Neural progenitor cell (in vitro differentiated cells): ENCODE data around the gene MICAL2.

Experiments
- EZH2 ChIP-seq: fragments of 200-600 bp; sonication (generic); IDR thresholded peaks from 2 replicates; pipeline ENCODE4 v1.6.1; 2017; ENCODE audit warnings: antibody characterized with exemption, mild to moderate bottlenecking, moderate library complexity
- EZH2phosphoT487 ChIP-seq: fragments of 200-600 bp; sonication (generic); IDR thresholded peaks from 2 replicates; pipeline ENCODE4 v1.6.1; 2017; ENCODE audit warnings: antibody characterized with exemption
- TF ChIP-seq, protein P1 (sequence below): fragments of 200-600 bp; sonication (generic); IDR thresholded peaks from 2 replicates; pipeline ENCODE4 v1.5.1; 2017; ENCODE audit warnings: antibody characterized with exemption, mild to moderate bottlenecking

DNA sequence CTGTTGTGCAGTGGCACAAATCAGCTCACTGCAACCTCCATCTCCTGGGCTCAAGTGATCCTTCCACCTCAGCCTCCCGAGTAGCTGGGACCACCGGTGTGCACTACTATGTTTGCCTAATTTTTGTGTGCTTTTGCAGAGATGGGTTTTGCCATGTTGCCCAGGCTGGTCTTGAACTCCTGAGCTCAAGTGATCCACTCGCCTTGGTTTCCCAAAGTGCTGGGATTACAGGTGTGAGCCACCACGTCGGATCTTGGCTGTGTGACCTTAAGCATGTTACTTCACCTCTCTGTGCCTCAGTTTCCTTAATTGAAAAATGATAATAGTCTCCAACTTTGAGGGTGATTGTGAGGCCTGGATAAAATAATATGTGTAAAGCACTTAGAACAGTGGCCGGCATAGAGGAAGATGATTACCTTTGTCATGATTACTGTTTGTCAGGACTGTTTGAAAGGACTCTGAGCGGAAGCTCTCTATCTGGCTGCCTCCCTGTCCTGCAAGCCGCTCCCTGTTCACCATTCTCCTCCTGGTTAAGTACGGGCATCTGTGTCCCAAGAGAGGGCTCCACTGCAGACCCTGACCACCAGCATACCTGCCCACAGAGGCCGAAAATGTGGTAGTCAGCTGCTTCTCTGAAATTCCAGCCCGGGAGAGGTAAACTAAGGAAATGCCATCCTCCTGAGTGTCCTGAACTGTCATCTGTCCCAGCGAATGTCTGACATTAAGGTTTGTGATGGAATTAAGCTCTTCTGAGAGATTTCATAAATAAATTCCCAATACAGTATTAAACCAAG lies 73.6 kb downstream of the MICAL2 start:
- TF ChIP-seq, protein P1, sequence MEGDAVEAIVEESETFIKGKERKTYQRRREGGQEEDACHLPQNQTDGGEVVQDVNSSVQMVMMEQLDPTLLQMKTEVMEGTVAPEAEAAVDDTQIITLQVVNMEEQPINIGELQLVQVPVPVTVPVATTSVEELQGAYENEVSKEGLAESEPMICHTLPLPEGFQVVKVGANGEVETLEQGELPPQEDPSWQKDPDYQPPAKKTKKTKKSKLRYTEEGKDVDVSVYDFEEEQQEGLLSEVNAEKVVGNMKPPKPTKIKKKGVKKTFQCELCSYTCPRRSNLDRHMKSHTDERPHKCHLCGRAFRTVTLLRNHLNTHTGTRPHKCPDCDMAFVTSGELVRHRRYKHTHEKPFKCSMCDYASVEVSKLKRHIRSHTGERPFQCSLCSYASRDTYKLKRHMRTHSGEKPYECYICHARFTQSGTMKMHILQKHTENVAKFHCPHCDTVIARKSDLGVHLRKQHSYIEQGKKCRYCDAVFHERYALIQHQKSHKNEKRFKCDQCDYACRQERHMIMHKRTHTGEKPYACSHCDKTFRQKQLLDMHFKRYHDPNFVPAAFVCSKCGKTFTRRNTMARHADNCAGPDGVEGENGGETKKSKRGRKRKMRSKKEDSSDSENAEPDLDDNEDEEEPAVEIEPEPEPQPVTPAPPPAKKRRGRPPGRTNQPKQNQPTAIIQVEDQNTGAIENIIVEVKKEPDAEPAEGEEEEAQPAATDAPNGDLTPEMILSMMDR, result no peak
- TF ChIP-seq EZH2 (no peak), EZH2phosphoT487 (no peak)
